ENCODE data around the gene NBAS.

DNA sequence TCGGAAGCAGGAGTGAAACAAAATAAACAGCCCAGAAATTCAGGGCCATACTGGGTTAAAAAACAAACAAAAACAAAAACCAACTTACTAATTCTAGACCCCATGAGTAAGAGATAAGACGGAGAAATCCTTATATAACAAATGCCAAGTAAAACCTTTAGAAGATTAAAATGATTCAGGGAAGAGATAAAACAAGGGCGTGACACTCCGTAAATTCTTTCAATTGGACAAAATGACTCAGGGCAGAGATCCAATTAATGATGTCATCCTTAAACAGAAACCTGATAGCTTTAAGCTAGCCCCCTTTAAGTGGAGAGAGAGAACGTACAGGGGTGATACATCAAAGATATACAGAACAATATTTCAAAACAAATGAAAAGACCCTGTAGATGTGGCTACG is 317.4 kb downstream of the NBAS start:
- TF ChIP-seq, protein P1, sequence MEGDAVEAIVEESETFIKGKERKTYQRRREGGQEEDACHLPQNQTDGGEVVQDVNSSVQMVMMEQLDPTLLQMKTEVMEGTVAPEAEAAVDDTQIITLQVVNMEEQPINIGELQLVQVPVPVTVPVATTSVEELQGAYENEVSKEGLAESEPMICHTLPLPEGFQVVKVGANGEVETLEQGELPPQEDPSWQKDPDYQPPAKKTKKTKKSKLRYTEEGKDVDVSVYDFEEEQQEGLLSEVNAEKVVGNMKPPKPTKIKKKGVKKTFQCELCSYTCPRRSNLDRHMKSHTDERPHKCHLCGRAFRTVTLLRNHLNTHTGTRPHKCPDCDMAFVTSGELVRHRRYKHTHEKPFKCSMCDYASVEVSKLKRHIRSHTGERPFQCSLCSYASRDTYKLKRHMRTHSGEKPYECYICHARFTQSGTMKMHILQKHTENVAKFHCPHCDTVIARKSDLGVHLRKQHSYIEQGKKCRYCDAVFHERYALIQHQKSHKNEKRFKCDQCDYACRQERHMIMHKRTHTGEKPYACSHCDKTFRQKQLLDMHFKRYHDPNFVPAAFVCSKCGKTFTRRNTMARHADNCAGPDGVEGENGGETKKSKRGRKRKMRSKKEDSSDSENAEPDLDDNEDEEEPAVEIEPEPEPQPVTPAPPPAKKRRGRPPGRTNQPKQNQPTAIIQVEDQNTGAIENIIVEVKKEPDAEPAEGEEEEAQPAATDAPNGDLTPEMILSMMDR (IDR thresholded peaks at IDR 0.05 in 4 of 5, conservative IDR thresholded peaks at IDR 0.05 in 1 of 5) = no peak
- TF ChIP-seq POLR2A (IDR thresholded peaks at IDR 0.05) = no peak
